NCI-H1092 (cell line): Measurements from ENCODE around the gene AGMAT.

ENCODE experiments used
- DNase-seq: peaks from one replicate; lab custom pipeline; 2025; lab: John Stamatoyannopoulos, UW

The AGMAT gene

GRCh38 chr1:15524283-15525049 lies 60.4 kb downstream of the AGMAT start:
- peak; percentile 99 for DNase-seq

DNA sequence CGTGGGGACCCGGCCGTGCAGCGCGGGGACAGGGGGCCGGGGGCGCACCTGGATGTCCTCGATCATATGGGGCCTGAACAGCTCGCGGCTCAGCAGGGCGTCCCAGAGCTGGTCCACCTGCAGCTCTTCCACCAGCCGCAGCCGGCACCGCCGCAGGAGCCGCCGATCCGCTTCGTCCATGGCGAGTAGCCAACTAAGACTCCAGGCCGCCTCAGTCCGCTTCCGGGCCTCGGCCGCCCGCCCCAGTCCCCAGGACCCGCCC lies 60.9 kb downstream of the AGMAT start, which contains the start of gene CASP9:
Gene CASP9, minus strand, starts transcription at position 195 of the 262 bp plus-strand sequence. Its CDS starts 15 bp downstream, at position 180.
- no peak for DNase-seq

DNA sequence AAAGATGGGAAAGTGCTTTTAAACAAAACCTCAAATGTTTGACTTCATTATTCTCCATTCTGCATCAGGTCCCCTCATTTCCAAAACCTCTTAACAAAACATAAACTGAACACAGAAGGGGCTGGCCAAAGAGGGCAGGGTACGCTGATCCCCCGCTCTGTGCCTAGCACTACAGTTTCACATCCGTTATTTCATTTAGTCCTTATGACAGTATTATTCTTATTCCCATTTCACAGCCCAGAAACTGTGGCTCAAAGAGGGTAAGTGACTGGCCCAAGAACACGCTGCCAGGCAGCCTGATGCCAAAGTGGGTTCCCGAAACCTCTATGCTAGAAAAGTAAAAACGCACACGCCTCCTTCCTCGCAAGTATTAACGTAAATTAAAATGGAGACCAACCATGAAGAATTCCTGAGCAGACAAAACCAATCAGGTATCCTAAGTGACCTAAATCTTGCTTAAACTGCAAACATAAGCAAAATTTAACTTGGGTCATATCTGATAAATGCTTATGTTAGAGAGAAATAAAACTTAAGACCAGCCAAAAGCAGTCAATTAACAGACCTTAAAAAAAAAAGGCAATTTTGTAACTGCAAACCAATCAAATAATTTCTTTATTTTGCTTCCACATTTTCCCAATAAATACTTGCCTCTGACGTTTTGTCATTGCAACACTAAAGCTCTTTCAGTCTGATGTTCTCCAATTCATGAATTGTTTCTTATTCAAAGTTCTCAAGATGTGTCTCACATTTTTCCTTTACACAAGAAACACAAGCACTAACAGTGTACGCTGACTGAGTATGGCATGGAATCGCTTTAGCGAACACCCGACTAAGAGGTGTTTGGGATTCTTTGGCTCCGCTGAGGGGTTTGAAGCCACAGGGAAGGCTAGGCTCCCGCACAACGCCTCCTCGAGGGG lies 61.5 kb downstream of the AGMAT start:
- no peak for DNase-seq

DNA sequence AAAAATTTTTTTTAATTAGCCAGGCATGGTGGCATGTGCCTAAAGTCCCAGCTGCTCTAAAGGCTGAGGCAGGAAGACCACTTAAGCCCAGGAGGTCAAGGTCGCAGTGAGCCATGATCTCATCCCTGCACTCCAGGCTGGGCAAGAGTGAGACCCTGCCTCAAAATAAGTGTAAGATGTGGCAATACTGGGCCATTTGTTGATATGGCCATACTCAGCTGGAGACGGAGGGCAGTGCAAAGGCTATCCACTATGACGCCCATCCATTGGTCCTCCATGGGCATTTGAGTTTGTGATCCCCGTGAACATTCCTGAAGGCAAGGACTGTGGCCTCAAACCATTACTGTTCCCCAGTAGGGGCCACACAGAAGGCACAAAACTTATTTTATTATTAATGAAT lies 62.3 kb downstream of the AGMAT start:
- no peak for DNase-seq
